IMR-90 (cell line): ENCODE measurements around the gene CFH. TPM values are rescaled to one million over a fixed set of nuclear protein-coding genes. Genes with fewer than 3 reads are reported as not detected.
A peak's percentile ranks its signal among the peaks of the same experiment; 100 is the strongest.

Source experiments
- ATAC-seq: fragments of 200-7000 bp; cut with Tn5 transposase; 2 replicates; pipeline ENCODE4 v1.9.1; 2020; ENCODE audit warnings: low read depth, mild to moderate bottlenecking, moderate library complexity
- BruUV-seq: library from RNA; stranded (reverse); fragments of 400-500 nt; replicated peaks from 2 replicates; lab custom pipeline; 2021; lab: Mats Ljungman, UMichigan
- CTCF ChIA-PET: fragments of 300-600 bp; formaldehyde crosslinking; extraction: SDS; loops from one replicate; lab custom pipeline; 2021; ENCODE audit warnings: antibody characterized with exemption; lab: Yijun Ruan, JAX
- POLR2A ChIA-PET: fragments of 300-600 bp; sonication (Branson Sonifier 250); formaldehyde crosslinking; loops from one replicate; lab custom pipeline; 2022; ENCODE audit warnings: antibody characterized with exemption; ENCODE audit not compliant: unreplicated experiment; lab: Charles Lee
- DNase-seq: peaks from one replicate; pipeline ENCODE4 v3.0.0; 2013
- H2AFZ ChIP-seq: replicated peaks from 2 replicates; pipeline ENCODE3; 2013; ENCODE audit warnings: low read length, mild to moderate bottlenecking; ENCODE audit not compliant: poor library complexity
- H2AK5ac ChIP-seq: 2 replicates; pipeline ENCODE4 v1.6.1; 2013; ENCODE audit warnings: low read depth, low read length, inconsistent platforms
- H2AK9ac ChIP-seq: replicated peaks from 2 replicates; pipeline ENCODE3; 2013; ENCODE audit warnings: mild to moderate bottlenecking, low read depth, low read length, moderate library complexity; ENCODE audit not compliant: poor library complexity
- H2BK120ac ChIP-seq: 2 replicates; pipeline ENCODE4 v1.6.1; 2013; ENCODE audit warnings: low read depth, low read length, inconsistent platforms
- H2BK15ac ChIP-seq: 3 replicates; pipeline ENCODE4 v1.6.1; 2013; ENCODE audit warnings: low read depth, low read length, inconsistent platforms
- H2BK20ac ChIP-seq: 2 replicates; pipeline ENCODE4 v1.6.1; 2013; ENCODE audit warnings: low read depth, mild to moderate bottlenecking, inconsistent platforms, low read length, moderate library complexity
- H2BK5ac ChIP-seq: 2 replicates; pipeline ENCODE4 v1.6.1; 2013; ENCODE audit warnings: mild to moderate bottlenecking, low read depth, low read length, inconsistent platforms; ENCODE audit not compliant: poor library complexity, severe bottlenecking
- H3K14ac ChIP-seq: replicated peaks from 2 replicates; pipeline ENCODE4 v1.6.1; 2013; ENCODE audit warnings: low read depth, low read length, inconsistent platforms
- H3K18ac ChIP-seq: 2 replicates; pipeline ENCODE4 v1.6.1; 2013; ENCODE audit warnings: low read depth, low read length, control low read depth
- H3K23ac ChIP-seq: 2 replicates; pipeline ENCODE4 v1.6.1; 2013; ENCODE audit warnings: low read depth, low read length, inconsistent platforms
- H3K27ac ChIP-seq: 2 replicates; pipeline ENCODE4 v1.5.1; 2013; ENCODE audit warnings: mild to moderate bottlenecking, control low read depth, low read length; ENCODE audit not compliant: insufficient read depth
- H3K27me3 ChIP-seq: 2 replicates; pipeline ENCODE4 v1.6.1; 2013; ENCODE audit warnings: low read length; ENCODE audit not compliant: control insufficient read depth, insufficient read depth
- H3K36me3 ChIP-seq: 2 replicates; pipeline ENCODE4 v1.6.1; 2013; ENCODE audit warnings: low read length, mixed read lengths; ENCODE audit not compliant: control insufficient read depth, insufficient read depth
- H3K4ac ChIP-seq: 2 replicates; pipeline ENCODE4 v1.6.1; 2013; ENCODE audit warnings: low read depth, low read length, inconsistent platforms
- H3K4me1 ChIP-seq: 2 replicates; pipeline ENCODE4 v1.6.1; 2013; ENCODE audit warnings: low read length, mixed read lengths; ENCODE audit not compliant: control insufficient read depth, insufficient read depth
- H3K4me2 ChIP-seq: 2 replicates; pipeline ENCODE4 v1.6.1; 2013; ENCODE audit warnings: low read depth, mild to moderate bottlenecking, control low read depth, low read length, moderate library complexity
- H3K4me3 ChIP-seq: 2 replicates; pipeline ENCODE4 v1.5.1; 2013; ENCODE audit warnings: low read depth, mild to moderate bottlenecking, control low read depth, low read length, moderate library complexity; ENCODE audit not compliant: insufficient read depth
- H3K56ac ChIP-seq: 2 replicates; pipeline ENCODE4 v1.6.1; 2013; ENCODE audit warnings: low read length, inconsistent platforms; ENCODE audit not compliant: insufficient read depth; ENCODE audit errors: extremely low read depth
- H3K79me1 ChIP-seq, 2 experiments: 2 replicates each; pipeline ENCODE4 v1.6.1; 2013; ENCODE audit warnings: low read length in 2 of 2, inconsistent platforms in 1 of 2, low read depth in 1 of 2
- H3K9ac ChIP-seq: 2 replicates; pipeline ENCODE4 v1.6.1; 2013; ENCODE audit warnings: low read depth, low read length, control low read depth
- H3K9me1 ChIP-seq: 2 replicates; pipeline ENCODE4 v1.6.1; 2013; ENCODE audit warnings: low read length, inconsistent platforms; ENCODE audit not compliant: insufficient read depth
- H3K9me3 ChIP-seq: 2 replicates; pipeline ENCODE4 v1.6.1; 2013; ENCODE audit warnings: low read length; ENCODE audit not compliant: control insufficient read depth, insufficient read depth
- H4K20me1 ChIP-seq: 2 replicates; pipeline ENCODE4 v1.6.1; 2013; ENCODE audit warnings: low read length, inconsistent platforms; ENCODE audit not compliant: insufficient read depth
- H4K5ac ChIP-seq: 2 replicates; pipeline ENCODE4 v1.6.1; 2013; ENCODE audit warnings: mild to moderate bottlenecking, low read depth, low read length, control low read depth
- H4K8ac ChIP-seq, 2 experiments: 2 replicates each; pipeline ENCODE4 v1.6.1; 2013; ENCODE audit warnings: low read depth in 2 of 2, low read length in 2 of 2, control low read depth in 1 of 2, inconsistent platforms in 1 of 2
- H4K91ac ChIP-seq: 2 replicates; pipeline ENCODE4 v1.6.1; 2013; ENCODE audit warnings: low read depth, low read length, inconsistent platforms; ENCODE audit not compliant: insufficient read depth
- CTCF ChIP-seq: conservative IDR thresholded peaks from 2 replicates; pipeline ENCODE4 v1.5.1; 2012; ENCODE audit warnings: mild to moderate bottlenecking, low read depth, low read length, improper control_type of control experiment
- MAFK ChIP-seq: IDR thresholded peaks from 2 replicates; pipeline ENCODE4 v1.6.1; 2012; ENCODE audit warnings: low read depth, low read length, improper control_type of control experiment
- NFE2L2 ChIP-seq: fragments of 150-350 bp; IDR thresholded peaks from 2 replicates; pipeline ENCODE4 v1.6.1; 2016; ENCODE audit warnings: low read depth, mild to moderate bottlenecking, low read length
- SMC3 ChIP-seq: fragments of 150-350 bp; IDR thresholded peaks from 2 replicates; pipeline ENCODE4 v1.6.1; 2016; ENCODE audit warnings: low read depth, mild to moderate bottlenecking, antibody characterized with exemption, low read length, moderate library complexity
- WGBS, 2 experiments: methylation state at CpG; one replicate each; pipeline versions ENCODE4 v1.1.5 to v1.1.7; 2013; ENCODE audit warnings: missing lambda C conversion rate in 2 of 2; ENCODE audit not compliant: insufficient read length in 1 of 2; ENCODE audit errors: extremely low coverage in 2 of 2; 5-methylcytosine and 5-hydroxymethylcytosine counted together
- dilution Hi-C: fragments of 300-500 bp; cut with HindIII; formaldehyde crosslinking; loops from one replicate; pipeline ENCODE4 v1.14.3; 2018; ENCODE audit warnings: low sequenced_read_pairs; ENCODE audit not compliant: unreplicated experiment
- in situ Hi-C: fragments of 300-500 bp; cut with MboI; formaldehyde crosslinking; loops from 3 replicates; pipeline ENCODE4 v1.14.3; 2019; ENCODE audit warnings: low sequenced_read_pairs, inconsistent platforms, mixed read lengths
- intact Hi-C: fragments of 100-400 bp; cut with micrococcal nuclease; formaldehyde crosslinking; loops from 2 replicates; pipeline ENCODE4 v1.10.0; 2022
- polyA plus RNA-seq, 3 experiments: library from polyadenylated mRNA; depleted of rRNA; stranded (reverse); fragments of >200 nt; gene quantifications; 2 replicates each; pipeline ENCODE4 v1.2.3, GENCODE V29; 2012; ENCODE audit warnings: low replicate concordance in 1 of 3
- total RNA-seq: library from RNA; depleted of rRNA; stranded (reverse); fragments of >200 nt; gene quantifications from 2 replicates; pipeline ENCODE4 v1.2.3, GENCODE V29; 2012

The CFH gene
- total and polyA plus RNA-seq, 2 of the 4 experiments (the other 2 are of a cell fraction) = 6.3 to 12.1 TPM

GRCh38 chr1:196678510-196678884 is 26.7 kb downstream of the CFH start:
- Histone ChIP-seq H2BK120ac (peak overlapping the region; percentile 86), H3K4me2 (peak overlapping the region; percentile 4; the same call in 1 of the 2 replicates), H3K14ac (peak overlapping the region; percentile 64), H3K27ac (peak overlapping the region; percentile 86; the same call in 1 of the 2 replicates), H3K27me3 (no peaks in the 10 kb centered on the region), H3K4ac (peak overlapping the region; percentile 73), H3K36me3 (no peaks in the 10 kb centered on the region), H3K79me1 (no peaks in the 10 kb centered on the region), H3K56ac (0 out of 2 replicates have a peak overlapping the region, but pooled peaks have one; percentile 43), H3K9me1 (peaks cover 3% of the 10 kb centered on the region), H2AK5ac (peak overlapping the region; percentile 42; the same call in 1 of the 2 replicates), H4K91ac (peak overlapping the region; percentile 59; the same call in 1 of the 2 replicates), H2BK20ac (peak overlapping the region; percentile 66), H2BK15ac (peak overlapping the region; percentile 83; the same call in 2 of the 3 replicates), H3K4me1 (peaks cover 3% of the 10 kb centered on the region; the same call in 1 of the 2 replicates), H3K9me3 (no peaks in the 10 kb centered on the region), H3K9ac (no peak overlapping the region), H4K20me1 (no peaks in the 10 kb centered on the region), H3K23ac (peak overlapping the region; percentile 31), H2AFZ (peak overlapping the region; percentile 77), H4K5ac (no peak overlapping the region), H3K18ac (peak overlapping the region; percentile 0; the same call in 1 of the 2 replicates), H4K8ac (peak overlapping the region; percentile 49 to 53; a peak in 2 of 4 replicates), H3K4me3 (no peak overlapping the region), H2AK9ac (peak overlapping the region; percentile 12), H2BK5ac (peak overlapping the region; percentile 48)
- DNase-seq = peak; percentile 81
- in situ Hi-C loops = no loop called here
- BruUV-seq = no TSS peak
- TF ChIP-seq NFE2L2 = no peak
- TF ChIP-seq MAFK = no peak
- no peak for TF ChIP-seq CTCF
- no peak for TF ChIP-seq SMC3
- ATAC-seq = peak; percentile 90
- dilution Hi-C loops = no loop called here
- CTCF ChIA-PET = no interaction called here
- POLR2A ChIA-PET = no interaction called here
- intact Hi-C loops = no loop called here
- WGBS, 2 experiments = no CpG with 5 or more reads among the region's 3 CpGs
